Fibroblast of lung (primary cell): Measurements from ENCODE around the gene MAK. TPM values are rescaled to one million over a fixed set of nuclear protein-coding genes. Genes with fewer than 3 reads are reported as not detected.

Source experiments
- DNase-seq, 2 donors: peaks; one replicate each; pipeline versions ENCODE4 v3.0.0 to v3.0.0-alpha.2; 2010; ENCODE audit warnings: low read depth in 2 of 2
- H2AFZ ChIP-seq: 2 replicates; pipeline ENCODE4 v1.5.1; 2012; ENCODE audit warnings: low read length, control low read depth, inconsistent platforms
- H3K27ac ChIP-seq: 2 replicates; pipeline ENCODE4 v1.5.1; 2011; ENCODE audit warnings: low read length, control low read depth; ENCODE audit not compliant: insufficient read depth
- H3K27me3 ChIP-seq: 2 replicates; pipeline ENCODE4 v1.5.1; 2011; ENCODE audit warnings: mild to moderate bottlenecking, low read length; ENCODE audit not compliant: control insufficient read depth, insufficient read depth
- H3K36me3 ChIP-seq: 2 replicates; pipeline ENCODE4 v1.5.1; 2011; ENCODE audit warnings: low read length; ENCODE audit not compliant: control insufficient read depth, insufficient read depth
- H3K4me1 ChIP-seq: 2 replicates; pipeline ENCODE4 v1.5.1; 2011; ENCODE audit warnings: low read length; ENCODE audit not compliant: control insufficient read depth, insufficient read depth; ENCODE audit errors: extremely low read depth
- H3K4me2 ChIP-seq: 2 replicates; pipeline ENCODE4 v1.5.1; 2011; ENCODE audit warnings: low read length, control low read depth; ENCODE audit not compliant: insufficient read depth; ENCODE audit errors: extremely low read depth
- H3K4me3 ChIP-seq, 4 experiments: fragments of 200-600 bp in 1 of 4; sonication (generic) in 1 of 4; replicated peaks in 1 of 4; 2 replicates each; pipeline ENCODE4 v1.5.1; 2011 to 2016; ENCODE audit warnings: low read length in 4 of 4, low read depth in 3 of 4, mild to moderate bottlenecking in 3 of 4, control low read depth in 2 of 4, inconsistent platforms in 1 of 4, mixed read lengths in 1 of 4; ENCODE audit not compliant: insufficient read depth in 1 of 4; ENCODE audit errors: control extremely low read depth in 1 of 4
- H3K79me2 ChIP-seq: 2 replicates; pipeline ENCODE4 v1.5.1; 2012; ENCODE audit warnings: mild to moderate bottlenecking, low read length, inconsistent platforms; ENCODE audit not compliant: control insufficient read depth, insufficient read depth
- H3K9ac ChIP-seq: 2 replicates; pipeline ENCODE4 v1.5.1; 2011; ENCODE audit warnings: mild to moderate bottlenecking, low read length, control low read depth; ENCODE audit not compliant: insufficient read depth
- H3K9me3 ChIP-seq: 2 replicates; pipeline ENCODE4 v1.5.1; 2012; ENCODE audit warnings: low read depth, low read length; ENCODE audit not compliant: control insufficient read depth, insufficient read depth
- H4K20me1 ChIP-seq: 2 replicates; pipeline ENCODE4 v1.5.1; 2011; ENCODE audit warnings: low read length; ENCODE audit not compliant: control insufficient read depth, insufficient read depth; ENCODE audit errors: extremely low read depth
- CTCF ChIP-seq, 2 donors: IDR thresholded peaks in 1 of 2; conservative IDR thresholded peaks in 1 of 2; 1 replicate in 1 of 2; 2 replicates in 1 of 2; pipeline ENCODE4 v1.5.1; 2011 to 2012; ENCODE audit warnings: low read length in 2 of 2, control low read depth in 1 of 2, inconsistent platforms in 1 of 2, low read depth in 1 of 2, mild to moderate bottlenecking in 1 of 2
- EZH2 ChIP-seq: IDR thresholded peaks from 2 replicates; pipeline ENCODE4 v1.5.1; 2012; ENCODE audit warnings: low read length, control low read depth, mild to moderate bottlenecking; ENCODE audit errors: missing control alignments
- polyA plus RNA-seq, 2 donors: library from polyadenylated mRNA; depleted of rRNA in 1 of 2; stranded (reverse) in 1 of 2; unstranded in 1 of 2; fragments of >200 nt; gene quantifications; 2 replicates each; pipeline ENCODE4 v1.2.1, GENCODE V29; 2011 to 2012; ENCODE audit warnings: missing spikeins in 1 of 2
- total RNA-seq: library from RNA; depleted of rRNA; stranded (reverse); fragments of >200 nt; gene quantifications from 2 replicates; pipeline ENCODE4 v1.2.1, GENCODE V29; 2014

Gene MAK
- total and polyA plus RNA-seq, 2 donors (not counting 1 experiment from before 2014, with no cell fraction given), result 0.01 TPM; not detected in 1

- H3K4me1 ChIP-seq, result no peaks in the 10 kb centered on the region
- no peaks in the 10 kb centered on the region for H4K20me1 ChIP-seq
- no peak overlapping the region for H3K4me3 ChIP-seq
- DNase-seq, result no peak
- H3K4me2 ChIP-seq, result no peak overlapping the region
- H3K36me3 ChIP-seq, result no peaks in the 10 kb centered on the region
- H3K9me3 ChIP-seq, result no peaks in the 10 kb centered on the region
- H3K9ac ChIP-seq, result no peak overlapping the region
- H3K27ac ChIP-seq, result no peak overlapping the region
- H3K27me3 ChIP-seq, result no peaks in the 10 kb centered on the region
- H3K79me2 ChIP-seq, result no peaks in the 10 kb centered on the region
- no peak for TF ChIP-seq CTCF (conservative IDR thresholded peaks at IDR 0.05 in 1 of 2, IDR thresholded peaks at IDR 0.05 in 1 of 2; ENCODE audit: low read depth in 1 of 2, low read length in 2 of 2)
- no peak for TF ChIP-seq EZH2
- no peak overlapping the region for H2AFZ ChIP-seq
Observed at GRCh38 chr6:10847684-10848083, 9.3 kb upstream of the MAK start.

- Histone ChIP-seq H3K36me3 (no peaks in the 10 kb centered on the region), H3K4me2 (no peak overlapping the region), H3K27me3 (no peaks in the 10 kb centered on the region), H3K4me1 (no peaks in the 10 kb centered on the region), H3K4me3 (no peak overlapping the region), H3K79me2 (no peaks in the 10 kb centered on the region), H3K27ac (no peak overlapping the region), H2AFZ (no peak overlapping the region), H3K9me3 (no peaks in the 10 kb centered on the region), H4K20me1 (no peaks in the 10 kb centered on the region), H3K9ac (no peak overlapping the region)
- no peak for TF ChIP-seq CTCF (conservative IDR thresholded peaks at IDR 0.05 in 1 of 2, IDR thresholded peaks at IDR 0.05 in 1 of 2; ENCODE audit: low read depth in 1 of 2, low read length in 2 of 2)
- TF ChIP-seq EZH2, result no peak
- no peak for DNase-seq
Observed at GRCh38 chr6:10843554-10843953, 5.2 kb upstream of the MAK start.

- no peaks in the 10 kb centered on the region for H3K9me3 ChIP-seq
- no peak overlapping the region for H3K9ac ChIP-seq
- H3K4me2 ChIP-seq, result peak overlapping the region; percentile 95
- no peaks in the 10 kb centered on the region for H3K36me3 ChIP-seq
- no peaks in the 10 kb centered on the region for H3K79me2 ChIP-seq
- H3K4me3 ChIP-seq, result peak overlapping the region; percentile 20 to 68 (median 56)
- H3K4me1 ChIP-seq, result no peaks in the 10 kb centered on the region
- TF ChIP-seq EZH2 (no peak), CTCF (conservative IDR thresholded peaks at IDR 0.05 in 1 of 2, IDR thresholded peaks at IDR 0.05 in 1 of 2; ENCODE audit: low read depth in 1 of 2, low read length in 2 of 2) (no peak)
- no peak overlapping the region for H3K27ac ChIP-seq
- H2AFZ ChIP-seq, result no peak overlapping the region
- no peak for DNase-seq
- no peaks in the 10 kb centered on the region for H4K20me1 ChIP-seq
- peaks cover 10% of the 10 kb centered on the region for H3K27me3 ChIP-seq
Observed at GRCh38 chr6:10838794-10839333, 525 bp upstream of the MAK start.
